Tibial nerve (tissue), 4 donors: ENCODE data around the gene IKBKE. TPM values are rescaled to one million over a fixed set of nuclear protein-coding genes. Genes with fewer than 3 reads are reported as not detected.

ENCODE experiments used
- DNase-seq, 2 donors: peaks; one replicate each; pipeline ENCODE4 v3.0.0-alpha.2; 2019; ENCODE audit warnings: low spot score in 2 of 2
- H3K27ac ChIP-seq, 4 donors: fragments of 200-600 bp; sonication (generic) in 3 of 4; one replicate each; pipeline ENCODE4 v1.5.1; 2017 to 2019; ENCODE audit warnings: mild to moderate bottlenecking in 1 of 4
- H3K27me3 ChIP-seq, 2 donors: fragments of 200-600 bp; sonication (generic) in 1 of 2; one replicate each; pipeline versions ENCODE4 v1.5.1 to v1.6.0; 2017 to 2019
- H3K36me3 ChIP-seq, 3 donors: fragments of 200-600 bp; sonication (generic); one replicate each; pipeline ENCODE4 v1.5.1; 2018 to 2019
- H3K4me1 ChIP-seq, 4 donors: fragments of 200-600 bp; sonication (generic) in 3 of 4; one replicate each; pipeline ENCODE4 v1.5.1; 2017 to 2019
- H3K4me3 ChIP-seq, 4 donors: fragments of 200-600 bp; sonication (generic) in 3 of 4; one replicate each; pipeline ENCODE4 v1.5.1; 2017 to 2019; ENCODE audit warnings: mild to moderate bottlenecking in 1 of 4, moderate library complexity in 1 of 4
- H3K9me3 ChIP-seq, 4 donors: fragments of 200-600 bp; sonication (generic) in 3 of 4; one replicate each; pipeline ENCODE4 v1.5.1; 2017 to 2019
- EP300 ChIP-seq, 2 donors: sonication (generic); formaldehyde crosslinking; IDR thresholded peaks; one replicate each; pipeline ENCODE4 v1.6.1; 2017; ENCODE audit warnings: antibody characterized with exemption in 2 of 2, mild to moderate bottlenecking in 1 of 2
- POLR2A ChIP-seq, 2 donors: fragments of 450-650 bp; IDR thresholded peaks; one replicate each; pipeline ENCODE4 v1.6.1; 2017; ENCODE audit warnings: antibody characterized with exemption in 2 of 2, mild to moderate bottlenecking in 2 of 2, moderate library complexity in 2 of 2
- WGBS, 2 donors: methylation state at CpG; one replicate each; pipeline ENCODE4 v1.1.5; 2018; 5-methylcytosine and 5-hydroxymethylcytosine counted together
- total RNA-seq, 4 donors: library from RNA; depleted of rRNA; stranded (reverse); fragments of >200 nt; gene quantifications; one replicate each; pipeline ENCODE4 v1.1.0, GENCODE V29; 2016
- TF ChIP-seq, protein P1 (sequence below), 5 experiments: fragments of 200-600 bp in 3 of 5; fragments of 450-650 bp in 2 of 5; sonication (generic) in 3 of 5; IDR thresholded peaks; one replicate each; pipeline ENCODE4 v1.5.1; 2016 to 2019; ENCODE audit warnings: antibody characterized with exemption in 5 of 5, mild to moderate bottlenecking in 3 of 5, moderate library complexity in 2 of 5

IKBKE gene
- total RNA-seq, 4 donors from 2014 or later: 1.5 to 18.0 (median 3.7) TPM

GRCh38 chr1:206476591-206476990, 6.3 kb downstream of the IKBKE start:
- Histone ChIP-seq H3K27ac (no peak overlapping the region), H3K36me3 (peaks cover 0 to 40% (median 0%) of the 10 kb centered on the region in 3 donors), H3K27me3 (no peaks in the 10 kb centered on the region), H3K4me1 (peaks cover 0 to 14% (median 0%) of the 10 kb centered on the region in 4 donors), H3K4me3 (no peak overlapping the region), H3K9me3 (no peaks in the 10 kb centered on the region)
- TF ChIP-seq, protein P1, sequence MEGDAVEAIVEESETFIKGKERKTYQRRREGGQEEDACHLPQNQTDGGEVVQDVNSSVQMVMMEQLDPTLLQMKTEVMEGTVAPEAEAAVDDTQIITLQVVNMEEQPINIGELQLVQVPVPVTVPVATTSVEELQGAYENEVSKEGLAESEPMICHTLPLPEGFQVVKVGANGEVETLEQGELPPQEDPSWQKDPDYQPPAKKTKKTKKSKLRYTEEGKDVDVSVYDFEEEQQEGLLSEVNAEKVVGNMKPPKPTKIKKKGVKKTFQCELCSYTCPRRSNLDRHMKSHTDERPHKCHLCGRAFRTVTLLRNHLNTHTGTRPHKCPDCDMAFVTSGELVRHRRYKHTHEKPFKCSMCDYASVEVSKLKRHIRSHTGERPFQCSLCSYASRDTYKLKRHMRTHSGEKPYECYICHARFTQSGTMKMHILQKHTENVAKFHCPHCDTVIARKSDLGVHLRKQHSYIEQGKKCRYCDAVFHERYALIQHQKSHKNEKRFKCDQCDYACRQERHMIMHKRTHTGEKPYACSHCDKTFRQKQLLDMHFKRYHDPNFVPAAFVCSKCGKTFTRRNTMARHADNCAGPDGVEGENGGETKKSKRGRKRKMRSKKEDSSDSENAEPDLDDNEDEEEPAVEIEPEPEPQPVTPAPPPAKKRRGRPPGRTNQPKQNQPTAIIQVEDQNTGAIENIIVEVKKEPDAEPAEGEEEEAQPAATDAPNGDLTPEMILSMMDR (IDR thresholded peaks at IDR 0.05): no peak
- no peak for TF ChIP-seq EP300 (IDR thresholded peaks at IDR 0.05)
- TF ChIP-seq POLR2A (IDR thresholded peaks at IDR 0.05): no peak
- WGBS, 2 donors: 88 to 93% methylated on average over 14 of the region's 14 CpGs
- no peak for DNase-seq

- Histone ChIP-seq H3K4me1 (peaks cover 0 to 8% (median 0%) of the 10 kb centered on the region in 4 donors), H3K4me3 (no peak overlapping the region), H3K27ac (no peak overlapping the region), H3K36me3 (peaks cover 0 to 40% (median 0%) of the 10 kb centered on the region in 3 donors), H3K9me3 (no peaks in the 10 kb centered on the region), H3K27me3 (no peaks in the 10 kb centered on the region)
- TF ChIP-seq, protein P1 (IDR thresholded peaks at IDR 0.05): no peak
- TF ChIP-seq EP300 (IDR thresholded peaks at IDR 0.05) (no peak), POLR2A (IDR thresholded peaks at IDR 0.05) (no peak)
- DNase-seq: no peak
- 87 to 94% methylated on average over 5 of the region's 5 CpGs for WGBS, 2 donors
Measured at GRCh38 chr1:206477110-206477509, 6.8 kb downstream of the IKBKE start.

GRCh38 chr1:206477581-206478380, 7.5 kb downstream of the IKBKE start:
- H3K27ac ChIP-seq: no peak overlapping the region
- H3K36me3 ChIP-seq: peaks cover 0 to 40% (median 0%) of the 10 kb centered on the region in 3 donors
- DNase-seq: no peak
- peaks cover 0 to 3% (median 0%) of the 10 kb centered on the region in 4 donors for H3K4me1 ChIP-seq
- H3K9me3 ChIP-seq: no peaks in the 10 kb centered on the region
- TF ChIP-seq, protein P1 (IDR thresholded peaks at IDR 0.05): no peak
- TF ChIP-seq EP300 (IDR thresholded peaks at IDR 0.05): no peak
- no peak for TF ChIP-seq POLR2A (IDR thresholded peaks at IDR 0.05)
- 90 to 95% methylated on average over 11 to 17 of the region's 21 CpGs for WGBS, 2 donors
- H3K4me3 ChIP-seq: no peak overlapping the region
- H3K27me3 ChIP-seq: no peaks in the 10 kb centered on the region

GRCh38 chr1:206478746-206479145, 8.5 kb downstream of the IKBKE start:
- Histone ChIP-seq H3K27me3 (no peaks in the 10 kb centered on the region), H3K27ac (no peak overlapping the region), H3K9me3 (no peaks in the 10 kb centered on the region), H3K4me3 (no peak overlapping the region), H3K4me1 (no peaks in the 10 kb centered on the region), H3K36me3 (peaks cover 0 to 40% (median 0%) of the 10 kb centered on the region in 3 donors)
- TF ChIP-seq EP300 (IDR thresholded peaks at IDR 0.05) (no peak), POLR2A (IDR thresholded peaks at IDR 0.05) (no peak)
- TF ChIP-seq, protein P1 (IDR thresholded peaks at IDR 0.05): no peak
- no peak for DNase-seq
- 76 to 80% methylated on average over 11 of the region's 11 CpGs for WGBS, 2 donors
